Measurements from ENCODE around the gene ALK.

ALK gene

DNA sequence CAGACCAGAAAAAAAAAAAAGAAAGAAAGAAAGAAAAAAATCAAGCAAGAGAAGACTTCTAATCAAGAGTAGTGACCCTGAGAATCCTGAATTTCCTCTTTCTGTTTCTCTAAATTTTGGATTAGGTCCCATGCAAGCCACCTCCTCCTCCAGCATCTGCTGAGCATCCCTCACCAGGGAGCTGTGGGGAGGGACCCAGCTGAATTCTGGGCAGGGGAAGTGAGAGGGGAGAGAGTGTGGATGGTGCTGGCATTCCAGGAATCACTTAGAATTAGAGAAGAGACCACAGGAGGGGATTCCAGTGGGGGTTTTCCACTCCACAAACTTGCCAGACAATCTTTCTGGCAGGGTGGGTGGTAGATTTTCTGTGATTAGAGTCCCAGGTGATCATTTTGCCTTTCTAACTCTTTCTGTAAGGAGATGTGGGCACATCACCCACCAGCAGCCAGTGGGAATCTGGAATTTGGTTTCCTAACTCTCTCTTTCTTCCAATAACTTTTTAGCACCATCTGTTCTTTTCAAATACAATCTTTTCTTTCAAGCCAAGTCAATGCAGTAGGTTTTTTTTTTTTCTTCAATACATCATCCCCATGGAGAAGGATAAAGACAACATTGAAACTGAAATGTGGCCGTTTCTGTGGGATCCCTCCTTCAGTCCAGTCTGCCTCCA lies 526.9 kb downstream of the ALK start:
- DNase-seq: no peak

DNA sequence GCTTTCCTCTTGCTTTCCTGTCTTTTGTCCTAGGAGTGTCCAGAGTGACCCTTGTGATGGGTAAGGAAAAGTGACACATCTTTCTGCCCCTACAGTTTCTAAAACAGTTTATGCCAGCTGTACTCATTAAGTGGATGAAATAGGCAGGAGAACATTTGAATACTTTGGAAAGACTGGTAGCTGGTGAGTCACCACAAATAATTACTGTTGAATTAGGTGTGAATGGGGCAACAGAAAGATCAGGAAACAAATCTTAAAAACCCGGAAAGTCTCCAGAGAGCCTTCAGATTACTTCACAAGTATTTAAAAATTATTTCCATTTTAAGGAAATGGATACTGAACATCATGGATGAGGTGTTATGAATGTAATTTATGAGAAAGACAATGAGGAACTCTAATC lies 527.7 kb downstream of the ALK start:
- DNase-seq: no peak

DNA sequence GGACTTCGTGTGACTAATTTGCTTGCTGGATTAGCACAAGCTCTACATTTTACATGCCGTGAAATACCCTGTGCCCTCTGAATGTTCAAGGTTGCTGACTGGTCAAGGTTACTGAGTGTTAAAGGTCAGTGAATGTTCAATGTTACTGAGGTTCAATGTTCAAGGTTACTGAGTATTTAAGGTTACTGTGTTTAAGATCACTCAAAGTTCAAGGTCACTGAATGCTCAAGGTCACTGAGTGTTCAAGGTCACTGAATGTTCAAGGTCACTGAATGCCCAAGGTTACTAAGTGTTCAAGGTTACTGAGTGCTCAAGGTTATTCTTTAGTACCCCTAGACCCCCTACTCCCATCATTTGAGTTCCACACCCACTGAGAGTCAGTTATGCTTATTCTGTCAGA lies 528.6 kb downstream of the ALK start:
- no peak for DNase-seq

DNA sequence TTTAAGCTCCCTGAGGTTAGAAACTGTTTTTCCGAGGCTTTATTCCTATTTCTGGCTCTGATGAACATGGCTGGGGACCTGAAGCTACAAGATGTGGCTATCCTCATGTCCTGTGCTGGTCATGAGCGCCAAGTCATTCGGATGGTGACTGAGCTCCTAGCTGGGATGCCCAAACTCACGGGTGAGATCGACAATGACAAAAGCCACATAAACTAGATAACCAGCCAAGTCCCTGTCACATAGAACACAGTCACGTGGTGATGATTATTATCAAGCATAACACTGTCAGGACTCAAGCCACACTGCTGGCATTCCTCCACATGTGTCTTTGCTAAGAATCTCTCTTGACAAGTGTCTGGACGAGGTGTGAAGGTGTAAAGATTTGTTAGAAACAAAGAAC lies 531.2 kb downstream of the ALK start:
- DNase-seq: no peak

DNA sequence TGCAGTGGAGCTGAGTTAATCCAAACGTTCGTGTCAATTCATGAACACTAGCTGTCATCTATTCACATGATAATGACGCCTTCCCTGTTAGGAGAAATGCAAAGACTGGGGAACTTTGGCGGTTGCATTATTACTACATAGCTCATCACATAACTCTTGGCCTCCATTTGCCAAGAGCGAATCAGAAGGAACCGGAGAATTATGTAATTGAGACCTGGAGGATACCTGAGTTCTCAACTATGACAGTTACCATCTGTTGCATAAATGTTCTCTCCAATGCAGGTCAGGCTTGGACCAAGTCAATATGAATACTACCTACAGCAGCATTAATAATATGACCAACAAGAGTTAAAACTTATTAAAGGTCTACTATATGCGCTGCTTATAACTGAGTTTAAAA lies 531.7 kb downstream of the ALK start:
- DNase-seq: no peak

DNA sequence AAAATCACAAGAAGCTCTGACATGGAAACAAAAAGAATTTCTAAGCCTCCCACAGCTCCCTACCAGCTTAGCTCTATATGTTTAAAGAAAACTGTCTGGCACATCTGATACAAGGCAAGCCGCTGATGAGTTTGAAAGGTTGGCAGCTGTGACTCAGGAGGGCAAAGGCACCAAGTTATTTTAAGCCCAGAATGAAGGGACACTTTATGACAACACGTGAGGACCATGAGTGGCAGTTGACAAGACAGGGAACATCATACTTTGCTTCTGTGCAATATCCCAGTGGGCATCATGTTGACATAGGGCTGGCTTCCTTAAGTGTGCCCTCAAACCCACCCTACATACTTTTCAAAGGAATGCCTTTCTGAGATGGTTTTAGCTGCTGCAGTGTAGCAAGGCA lies 533.3 kb downstream of the ALK start:
- DNase-seq: no peak

DNA sequence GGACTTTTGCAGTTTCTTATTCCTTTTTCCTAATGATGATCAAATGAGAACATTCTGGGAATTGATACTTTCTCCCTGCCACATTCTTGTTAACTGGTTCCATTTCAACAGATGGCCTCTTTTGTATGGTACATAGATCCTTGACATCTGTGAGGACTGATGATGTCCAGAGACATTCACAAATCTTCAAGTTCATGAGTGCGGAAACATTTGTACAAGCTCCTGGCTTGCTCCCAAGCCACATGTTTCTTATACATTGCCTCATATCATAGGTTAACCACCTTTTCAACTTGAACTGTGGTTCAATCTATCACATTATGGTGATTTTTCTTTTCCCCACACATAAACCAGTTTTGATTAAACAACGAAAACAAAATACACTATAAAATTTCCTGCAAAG lies 538.9 kb downstream of the ALK start:
- DNase-seq: no peak

DNA sequence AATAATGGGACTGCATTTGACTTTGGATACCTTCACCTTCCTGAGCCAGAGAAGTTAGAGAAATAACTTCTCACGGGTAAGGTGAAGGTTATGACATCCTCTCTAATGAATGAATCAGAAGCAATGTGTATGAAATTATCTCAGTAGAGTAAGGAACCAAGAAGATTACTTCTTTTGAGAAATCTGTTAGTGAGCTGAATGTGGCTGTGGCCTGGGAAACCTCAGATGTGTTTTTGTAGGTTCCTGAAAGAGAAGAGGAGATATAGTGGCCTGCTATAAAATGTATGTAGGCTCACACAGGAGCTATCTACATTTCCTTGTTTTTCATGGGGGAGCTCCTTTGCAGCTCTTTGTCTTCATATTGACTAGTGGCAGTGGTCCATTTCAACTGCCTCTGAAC lies 543.6 kb downstream of the ALK start:
- DNase-seq: no peak

DNA sequence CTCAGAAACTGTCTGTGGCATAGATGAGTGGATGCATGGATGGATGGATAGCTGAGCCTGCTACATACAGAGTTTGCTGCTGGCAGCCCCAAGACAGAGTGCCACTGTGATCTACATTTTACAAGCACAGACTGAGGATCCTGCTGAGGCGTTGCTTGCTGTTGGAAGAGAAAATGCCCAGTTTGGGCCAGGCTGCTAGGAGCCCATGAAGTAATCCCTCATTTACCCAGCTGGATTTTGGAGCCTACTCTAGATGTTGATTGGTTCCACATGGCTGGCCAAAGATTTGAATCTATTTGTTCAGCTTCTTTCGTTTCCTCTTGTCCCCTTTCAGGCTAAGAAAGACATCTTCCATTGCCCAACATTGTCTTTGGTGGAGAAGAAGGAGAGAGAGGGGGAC lies 544.8 kb downstream of the ALK start:
- DNase-seq: no peak

DNA sequence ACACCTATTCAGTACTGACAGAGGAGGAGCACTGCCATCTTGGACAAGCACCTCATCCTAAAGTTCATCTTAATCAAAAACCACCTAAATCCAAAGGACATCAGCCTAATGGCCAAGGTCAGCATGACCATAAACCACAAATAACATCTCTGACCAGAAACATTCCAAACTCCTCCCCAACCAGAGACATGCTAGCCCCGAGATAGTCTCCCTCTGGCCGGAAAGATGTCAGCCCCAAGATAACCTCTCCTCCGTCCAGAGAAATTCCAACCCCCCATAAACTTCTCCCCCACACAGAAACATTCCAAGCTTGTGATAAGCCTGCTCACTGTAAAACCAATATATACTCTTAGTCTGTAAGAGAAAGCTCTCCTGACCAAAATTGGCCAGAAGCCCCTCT lies 545.5 kb downstream of the ALK start:
- no peak for DNase-seq

DNA sequence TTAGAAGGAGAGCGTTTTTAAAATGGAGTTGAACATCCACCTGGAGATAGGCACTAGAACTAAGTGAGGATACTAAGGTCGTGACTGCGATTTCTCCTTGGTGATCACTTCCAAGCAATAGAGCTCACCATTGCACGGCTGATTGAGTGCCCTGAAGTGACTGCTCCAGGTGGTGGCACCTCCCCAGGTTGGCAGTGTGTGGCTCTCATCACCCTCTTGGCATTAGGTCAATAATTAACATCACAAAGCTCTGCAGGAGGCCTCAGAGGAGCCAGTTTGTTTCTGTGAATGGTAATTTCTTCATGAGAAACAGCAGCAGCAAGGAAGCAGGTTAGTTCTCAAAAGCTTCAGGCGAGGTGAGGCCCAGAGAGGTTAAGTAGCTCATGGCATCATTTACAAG lies 546.6 kb downstream of the ALK start:
- DNase-seq: no peak

DNA sequence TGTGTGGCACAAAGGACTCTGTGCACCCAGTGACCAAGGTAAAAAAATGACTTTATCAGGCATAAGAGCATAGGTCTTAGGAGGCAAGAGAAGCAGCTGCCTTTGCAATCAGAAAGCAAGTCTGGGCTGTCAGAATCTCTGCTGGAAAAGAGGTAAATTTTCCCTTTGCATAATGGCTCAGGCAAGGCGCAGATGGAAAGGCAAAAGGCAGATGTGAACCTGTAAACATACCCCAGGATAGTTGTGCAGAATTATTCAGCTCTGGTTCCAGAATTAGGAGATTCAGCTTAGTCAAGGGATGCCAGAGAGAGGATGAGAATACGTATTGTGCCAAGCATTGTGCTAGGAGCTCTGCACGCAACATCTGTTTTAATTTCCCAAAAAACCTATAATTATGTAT lies 547.5 kb downstream of the ALK start:
- no peak for DNase-seq

DNA sequence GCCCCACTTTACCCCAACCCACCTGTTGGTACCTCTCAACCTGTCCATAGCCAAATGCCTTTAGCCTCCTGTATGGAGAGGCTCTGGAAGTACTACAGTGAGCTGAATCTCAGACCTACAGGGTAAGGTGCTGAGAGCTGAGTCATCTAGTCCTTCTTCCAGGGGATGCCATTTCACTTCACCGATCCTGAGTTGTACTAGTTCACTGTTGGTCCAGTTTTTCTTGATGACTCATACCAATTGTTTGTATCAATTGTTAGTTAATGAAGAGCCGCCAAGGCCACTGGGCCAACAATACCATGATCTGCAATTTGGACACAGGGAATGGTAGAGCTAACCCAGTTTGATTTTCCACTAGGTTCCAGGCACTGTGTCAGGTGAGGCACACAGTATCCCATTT lies 549.2 kb downstream of the ALK start:
- no peak for DNase-seq

DNA sequence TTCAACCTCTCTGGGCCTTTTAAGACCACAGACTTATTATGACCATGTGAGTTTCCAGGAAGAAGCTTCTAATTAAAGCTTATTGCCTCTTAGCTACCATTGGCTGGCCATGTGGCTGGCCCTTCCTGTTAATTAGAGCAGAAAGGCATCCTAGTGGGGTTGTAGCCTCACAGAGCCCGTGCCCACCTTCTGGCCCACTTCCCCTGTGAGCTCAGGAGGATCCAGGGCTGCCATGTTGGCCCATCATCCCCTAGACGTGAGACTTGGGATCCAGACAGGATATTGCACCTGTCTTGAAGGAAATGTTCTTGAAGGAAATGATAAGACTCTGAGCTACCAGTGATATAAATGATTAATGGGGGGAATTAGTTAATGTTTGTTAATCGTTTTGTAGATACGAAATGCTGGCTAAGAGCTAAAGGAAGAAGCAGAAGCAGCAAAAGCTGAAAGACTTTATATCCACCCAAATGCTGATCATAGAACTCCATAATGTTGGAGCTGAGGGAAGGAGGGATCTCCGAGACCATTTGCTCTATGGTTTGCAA lies 550.7 kb downstream of the ALK start:
- DNase-seq: no peak

DNA sequence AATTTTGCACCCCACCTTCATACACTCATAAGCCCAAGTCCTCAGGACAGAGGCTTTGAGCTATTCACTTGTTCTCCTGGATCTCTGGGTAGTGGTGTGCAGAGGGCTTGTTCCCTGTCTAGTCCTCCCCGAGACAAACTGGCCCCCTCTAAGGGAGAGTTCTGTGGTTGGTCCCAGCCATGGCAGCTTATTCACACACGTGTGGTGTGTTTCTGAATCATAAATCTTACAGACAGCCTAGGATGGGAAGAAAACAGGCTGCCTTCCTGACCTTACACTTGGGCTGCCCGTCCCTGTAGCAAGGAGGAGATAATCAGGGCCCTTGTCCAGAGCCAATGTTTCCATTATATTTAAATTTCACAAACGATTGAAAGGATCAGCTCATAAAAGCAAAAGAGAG lies 551.2 kb downstream of the ALK start:
- DNase-seq: no peak

DNA sequence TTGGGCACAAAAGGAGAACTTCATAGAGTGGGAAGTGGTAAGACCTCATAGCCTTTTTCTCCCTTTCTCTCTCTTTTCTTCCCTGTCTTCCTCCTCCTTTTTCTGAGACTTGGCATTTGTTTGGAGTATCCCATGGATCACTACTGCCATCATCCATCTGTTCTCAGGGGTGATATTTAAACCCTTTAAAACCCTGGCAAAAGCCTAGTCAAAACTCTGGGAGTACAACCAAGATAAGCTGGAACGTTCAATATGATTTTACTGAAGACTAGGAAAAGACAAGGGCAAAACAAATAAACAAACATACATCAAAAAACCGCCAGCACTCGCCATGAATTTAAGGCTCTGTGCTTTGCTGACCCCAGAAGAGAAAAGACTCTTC lies 552.7 kb downstream of the ALK start:
- no peak for DNase-seq

DNA sequence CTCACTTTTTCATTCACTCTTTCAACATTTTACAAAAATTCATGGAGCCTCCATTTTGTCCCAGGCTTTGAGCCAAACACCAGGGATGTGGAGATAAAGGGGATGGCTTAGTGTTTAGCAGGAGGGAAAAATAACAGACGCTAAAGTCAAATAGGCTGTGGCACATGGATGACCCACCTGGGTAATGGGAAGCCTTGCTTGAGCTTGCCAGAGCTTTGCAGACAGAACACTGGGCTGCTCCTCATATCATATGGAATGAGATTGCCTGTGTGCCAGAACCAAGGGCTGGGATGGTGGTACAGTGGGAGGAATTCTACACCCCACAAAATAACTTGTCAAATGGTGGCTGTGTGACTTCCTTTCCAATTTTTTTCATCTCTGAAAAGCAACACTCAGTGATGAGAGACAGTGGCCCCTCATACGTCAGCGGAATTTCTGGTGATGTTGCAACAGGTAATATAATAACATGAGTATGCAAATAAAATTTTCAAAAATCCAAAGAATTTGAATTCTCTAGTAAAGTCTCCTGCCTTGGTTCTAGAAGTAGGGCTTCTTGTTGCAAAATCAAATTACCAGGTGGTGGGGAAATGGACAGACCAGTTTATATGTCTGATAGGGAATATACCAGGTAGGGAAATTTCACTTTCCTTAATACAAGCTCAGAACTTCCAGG lies 553.3 kb downstream of the ALK start:
- no peak for DNase-seq

DNA sequence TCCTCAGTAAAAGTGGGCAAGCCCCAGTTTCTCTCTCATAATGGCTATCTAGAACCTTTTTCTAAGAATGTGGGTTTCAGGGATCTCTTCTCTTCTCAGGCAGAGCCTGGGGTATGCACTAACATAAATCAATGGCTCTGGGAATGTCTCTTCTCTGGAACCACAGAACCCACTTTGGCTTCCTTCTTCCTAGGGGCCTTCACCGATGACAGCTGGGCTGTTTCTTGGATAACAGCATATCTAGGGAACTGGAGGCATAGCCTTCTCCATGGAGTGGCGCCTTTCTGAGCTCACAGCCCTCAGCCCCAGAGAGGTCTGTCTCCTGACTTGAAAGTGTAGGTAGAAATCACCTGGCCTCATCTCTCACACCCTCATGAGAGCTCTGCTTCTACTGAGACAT lies 558.3 kb downstream of the ALK start:
- DNase-seq: no peak

DNA sequence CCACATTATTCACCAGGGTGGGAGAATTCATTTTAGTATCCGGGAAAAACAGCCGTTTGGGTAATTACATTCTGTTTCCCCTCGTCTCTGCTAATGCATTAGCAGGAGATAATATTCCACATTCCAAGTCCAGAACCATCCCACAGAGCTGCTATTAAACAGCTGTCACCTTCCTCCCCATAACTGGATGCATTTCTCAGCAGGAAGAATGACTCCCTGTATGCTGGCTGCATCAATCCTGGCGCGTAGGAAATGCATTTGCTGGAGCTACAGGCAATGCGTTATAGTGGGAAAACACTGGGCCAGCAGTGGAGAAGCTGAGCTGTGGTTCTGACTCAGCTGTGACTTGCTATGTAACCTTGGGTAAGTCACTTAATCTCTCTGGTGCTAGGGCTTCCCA lies 560.2 kb downstream of the ALK start:
- no peak for DNase-seq

DNA sequence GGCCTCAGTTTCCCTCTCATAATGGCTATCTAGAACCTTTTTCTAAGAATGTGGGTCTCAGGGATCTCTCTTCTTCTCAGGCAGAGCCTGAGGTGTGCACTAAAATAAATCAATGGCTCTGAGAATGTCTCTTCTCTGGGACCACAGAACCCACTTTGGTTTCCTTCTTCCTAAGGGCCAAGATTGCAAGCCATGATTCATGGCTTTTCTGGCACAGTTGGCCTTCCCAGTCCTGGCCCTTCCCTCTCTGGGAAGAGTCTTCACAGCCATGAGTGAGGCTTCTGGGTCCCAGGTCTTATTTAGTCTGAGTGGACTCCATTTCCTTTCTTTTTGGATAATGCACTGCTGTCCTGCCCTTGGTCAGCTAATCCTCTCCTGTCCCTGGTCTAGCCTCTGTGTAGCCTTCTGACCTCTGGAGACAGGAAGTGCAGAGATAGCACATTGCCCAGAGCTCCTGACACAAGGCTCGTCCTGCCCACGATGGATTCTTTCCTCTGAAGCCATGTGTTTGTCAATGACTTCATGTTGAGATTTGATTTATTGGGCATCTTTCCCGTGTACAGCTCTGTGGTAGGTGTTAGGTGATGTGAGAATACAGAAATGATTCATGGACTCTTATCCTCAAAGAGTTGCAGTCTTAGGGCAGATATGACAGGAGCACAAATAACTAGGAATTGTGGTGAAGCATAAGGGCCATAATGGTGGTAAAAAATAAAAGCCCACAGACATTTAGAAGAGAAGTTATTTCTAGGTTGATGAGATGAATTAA lies 561.2 kb downstream of the ALK start:
- DNase-seq: no peak

DNA sequence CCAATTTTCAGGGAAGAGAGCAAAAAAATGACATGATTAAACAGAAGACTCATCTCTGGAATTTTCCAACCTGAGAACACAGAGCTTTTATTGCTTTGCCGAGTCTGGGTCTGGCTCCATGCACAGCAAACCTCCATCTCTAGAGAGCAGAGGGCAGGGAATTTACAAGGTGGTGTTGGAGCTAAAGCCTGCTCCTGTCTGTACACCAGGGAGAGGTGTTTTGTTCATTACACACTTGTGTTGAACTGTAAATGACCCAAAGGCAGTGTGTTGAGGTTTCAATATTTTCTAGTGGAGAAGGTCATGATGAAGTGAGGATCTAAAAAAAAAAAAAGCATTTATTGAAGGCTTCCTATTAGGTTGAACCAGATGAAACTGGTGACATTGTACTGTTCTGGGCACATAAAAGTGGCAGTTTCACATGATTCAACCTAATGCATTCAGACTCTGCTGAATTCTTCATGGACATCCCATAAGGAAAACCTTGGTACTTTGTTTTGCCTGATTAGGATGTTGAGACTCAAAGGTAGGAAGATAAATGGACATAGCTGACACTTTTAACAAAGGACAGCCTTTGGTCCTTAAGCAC lies 567.9 kb downstream of the ALK start:
- no peak for DNase-seq

DNA sequence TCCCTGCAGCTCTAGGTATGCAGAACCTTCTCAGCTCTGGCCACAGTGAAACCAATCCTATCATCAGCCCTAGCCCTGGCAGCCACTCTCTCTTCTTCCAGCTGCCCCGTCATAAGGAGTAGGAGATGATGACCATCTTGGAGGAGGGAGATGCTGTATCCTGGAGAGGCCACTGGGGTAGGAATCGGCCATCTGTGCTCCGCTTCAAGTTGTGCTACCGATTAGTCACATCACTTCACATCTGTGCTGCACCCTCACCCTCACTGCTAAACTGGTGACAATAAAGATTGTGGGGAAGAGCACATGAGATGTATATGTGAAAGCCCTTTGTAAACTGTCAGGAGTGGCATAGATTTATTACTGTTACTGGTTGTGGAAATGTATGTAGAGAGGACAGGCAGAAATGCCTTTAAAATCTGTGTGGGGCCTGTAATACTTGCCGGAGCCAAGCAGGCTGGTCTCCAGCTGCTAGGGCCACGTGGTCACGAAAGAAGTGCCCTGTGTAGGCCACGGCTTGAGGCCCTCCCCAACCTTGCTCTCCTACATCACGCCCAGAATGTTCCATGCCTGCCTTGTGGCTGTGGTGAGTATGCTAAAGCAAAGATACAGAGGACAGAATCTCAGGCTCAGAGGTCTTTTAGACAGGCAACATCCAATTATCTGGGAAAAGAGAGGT lies 569.3 kb downstream of the ALK start:
- no peak for DNase-seq

DNA sequence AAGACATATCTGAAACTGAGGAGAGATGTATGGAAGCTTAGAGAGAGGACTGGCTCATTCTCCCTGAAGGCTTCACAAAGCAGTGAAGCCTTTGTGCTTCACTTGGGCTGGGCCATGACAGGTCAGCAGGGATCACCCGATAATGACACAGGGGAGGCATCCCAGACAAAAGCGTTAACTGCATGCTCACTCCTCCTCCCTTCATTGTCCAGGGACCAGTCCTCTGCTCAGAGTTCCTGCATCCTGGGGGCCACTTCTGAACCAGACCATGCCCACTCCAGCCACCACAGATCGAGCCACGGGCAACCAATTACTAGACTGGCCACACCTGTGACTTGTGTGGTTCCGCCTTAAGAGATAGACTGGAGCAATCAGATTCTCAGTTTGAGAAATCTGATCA lies 570.1 kb downstream of the ALK start:
- no peak for DNase-seq
